Caco-2 (cell line): ENCODE data around the gene CAMK4. TPM values are rescaled to one million over a fixed set of nuclear protein-coding genes. Genes with fewer than 3 reads are reported as not detected.

ENCODE experiments used
- BruUV-seq: library from RNA; stranded (reverse); fragments of 400-500 nt; replicated peaks from 2 replicates; lab custom pipeline; 2021; lab: Mats Ljungman, UMichigan
- CTCF ChIA-PET: fragments of 300-600 bp; sonication (Branson Sonifier 250); formaldehyde crosslinking; loops from one replicate; lab custom pipeline; 2022; ENCODE audit warnings: antibody characterized with exemption; lab: Charles Lee
- POLR2A ChIA-PET: fragments of 300-600 bp; sonication (Branson Sonifier 250); formaldehyde crosslinking; loops from one replicate; lab custom pipeline; 2022; ENCODE audit warnings: antibody characterized with exemption; lab: Charles Lee
- DNase-seq, 2 experiments: peaks; one replicate each; pipeline versions ENCODE4 v3.0.0 to v3.0.0-alpha.2; 2020 to 2022
- H3K27me3 ChIP-seq: replicated peaks from 2 replicates; pipeline ENCODE4 v1.6.0; 2011; ENCODE audit warnings: low read length; ENCODE audit not compliant: control insufficient read depth, insufficient read depth
- H3K36me3 ChIP-seq: 2 replicates; pipeline ENCODE4 v1.5.1; 2011; ENCODE audit warnings: low read length; ENCODE audit not compliant: control insufficient read depth, insufficient read depth
- H3K4me1 ChIP-seq: fragments of 250-450 bp; sonication (Bioruptor Pico); 2 replicates; pipeline ENCODE4 v1.5.1; 2020; ENCODE audit warnings: mild to moderate bottlenecking
- H3K4me3 ChIP-seq: 2 replicates; pipeline ENCODE4 v1.5.1; 2011; ENCODE audit warnings: low read depth, mild to moderate bottlenecking, control low read depth, low read length
- H3K9me3 ChIP-seq: fragments of 250-450 bp; sonication (Bioruptor Pico); 2 replicates; pipeline ENCODE4 v1.5.1; 2020; ENCODE audit warnings: mild to moderate bottlenecking, moderate library complexity
- H3K27ac Mint-ChIP-seq: one replicate; pipeline ENCODE4 v1.8.0; 2022; ENCODE audit warnings: mixed read lengths; ENCODE audit not compliant: unreplicated experiment
- H3K27me3 Mint-ChIP-seq: one replicate; pipeline ENCODE4 v1.8.0; 2022; ENCODE audit warnings: mixed read lengths; ENCODE audit not compliant: insufficient read depth, unreplicated experiment
- H3K36me3 Mint-ChIP-seq: one replicate; pipeline ENCODE4 v1.8.0; 2022; ENCODE audit warnings: mild to moderate bottlenecking, mixed read lengths; ENCODE audit not compliant: insufficient read depth, unreplicated experiment
- H3K4me1 Mint-ChIP-seq: one replicate; pipeline ENCODE4 v1.8.0; 2022; ENCODE audit warnings: low read depth, mixed read lengths; ENCODE audit not compliant: unreplicated experiment
- H3K4me3 Mint-ChIP-seq: one replicate; pipeline ENCODE4 v1.8.0; 2022; ENCODE audit warnings: mild to moderate bottlenecking, moderate library complexity, mixed read lengths; ENCODE audit not compliant: unreplicated experiment
- H3K9me3 Mint-ChIP-seq: one replicate; pipeline ENCODE4 v1.8.0; 2022; ENCODE audit warnings: mixed read lengths; ENCODE audit not compliant: unreplicated experiment
- CTCF ChIP-seq, 2 experiments: fragments of 200-600 bp in 1 of 2; IDR thresholded peaks; 1 replicate in 1 of 2; 2 replicates in 1 of 2; pipeline versions ENCODE4 v1.5.1 to v1.8.0; 2011 to 2022; ENCODE audit warnings: antibody characterized with exemption in 1 of 2, control low read depth in 1 of 2, inconsistent platforms in 1 of 2, low read depth in 1 of 2, low read length in 1 of 2, mild to moderate bottlenecking in 1 of 2, moderate library complexity in 1 of 2; ENCODE audit not compliant: insufficient read depth in 1 of 2, severe bottlenecking in 1 of 2, unreplicated experiment in 1 of 2
- intact Hi-C: fragments of 100-400 bp; cut with micrococcal nuclease; formaldehyde crosslinking; loops from one replicate; pipeline ENCODE4 v1.10.0; 2022; ENCODE audit not compliant: unreplicated experiment
- total RNA-seq: library from RNA; stranded (reverse); gene quantifications from 2 replicates; pipeline ENCODE4 v1.2.3, GENCODE V29; 2022

The CAMK4 gene
- total RNA-seq, 1 experiment from 2014 or later: not detected

DNA sequence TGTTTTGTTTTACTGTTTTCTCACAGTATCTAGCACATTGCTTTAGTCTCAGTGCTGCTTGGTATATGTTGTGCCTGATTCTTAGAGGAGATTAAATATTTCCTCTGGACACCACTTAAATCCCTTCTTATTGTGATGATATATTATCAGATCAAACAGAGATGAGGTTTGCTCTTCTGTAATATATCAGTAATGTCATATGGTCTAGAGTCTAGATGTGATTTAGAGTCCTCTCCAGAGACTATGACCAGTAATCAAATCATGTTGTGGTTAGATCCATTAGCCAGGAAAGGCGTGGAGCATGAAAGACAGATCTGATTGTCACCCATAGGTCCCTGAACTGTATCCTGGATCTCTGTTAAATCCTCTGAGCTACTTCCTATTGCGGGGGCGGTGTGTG lies 24.4 kb downstream of the CAMK4 start:
- Histone ChIP-seq H3K4me1 (no peaks in the 10 kb centered on the region), H3K27me3 (no peaks in the 10 kb centered on the region), H3K9me3 (no peaks in the 10 kb centered on the region), H3K4me3 (no peak overlapping the region), H3K36me3 (no peaks in the 10 kb centered on the region)
- no peak for DNase-seq
- peaks cover 12% of the 10 kb centered on the region for H3K27me3 Mint-ChIP-seq
- no peaks in the 10 kb centered on the region for H3K9me3 Mint-ChIP-seq
- no peak overlapping the region for H3K4me3 Mint-ChIP-seq
- H3K36me3 Mint-ChIP-seq: no peaks in the 10 kb centered on the region
- no TSS peak for BruUV-seq
- intact Hi-C loops: no loop called here
- ChIA-PET POLR2A (no interaction called here), CTCF (no interaction called here)
- H3K4me1 Mint-ChIP-seq: no peaks in the 10 kb centered on the region
- no peak overlapping the region for H3K27ac Mint-ChIP-seq
- no peak for TF ChIP-seq CTCF (IDR thresholded peaks at IDR 0.05; ENCODE audit: insufficient read depth in 1 of 2, low read depth in 1 of 2, low read length in 1 of 2, severe bottlenecking in 1 of 2, unreplicated experiment in 1 of 2)

DNA sequence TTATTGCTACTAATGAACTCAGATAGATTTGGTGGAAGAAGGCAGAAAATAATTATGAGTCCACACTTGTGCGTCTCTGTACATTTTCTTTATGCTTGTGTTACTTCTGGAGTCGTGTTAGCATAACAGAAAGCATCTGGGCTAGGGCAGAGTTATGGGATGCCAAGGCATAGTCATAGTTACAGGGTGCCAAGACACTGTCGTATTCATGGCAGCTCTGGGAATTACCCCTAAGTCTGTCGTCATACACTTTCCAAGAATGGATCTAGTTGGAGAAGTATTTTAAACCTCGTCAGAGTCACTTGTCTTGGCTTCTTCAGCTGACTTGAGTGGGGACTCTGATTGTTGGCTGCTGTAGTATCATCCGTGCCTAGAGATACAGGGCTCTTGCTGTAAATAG lies 27.7 kb downstream of the CAMK4 start:
- ChIA-PET POLR2A (no interaction called here), CTCF (no interaction called here)
- Mint-ChIP-seq H3K27ac (no peak overlapping the region), H3K27me3 (peaks cover 10% of the 10 kb centered on the region), H3K4me3 (no peak overlapping the region), H3K9me3 (no peaks in the 10 kb centered on the region), H3K4me1 (no peaks in the 10 kb centered on the region), H3K36me3 (no peaks in the 10 kb centered on the region)
- DNase-seq: no peak
- intact Hi-C loops: no loop called here
- no peaks in the 10 kb centered on the region for H3K9me3 ChIP-seq
- H3K4me3 ChIP-seq: no peak overlapping the region
- no peaks in the 10 kb centered on the region for H3K27me3 ChIP-seq
- no TSS peak for BruUV-seq
- TF ChIP-seq CTCF (IDR thresholded peaks at IDR 0.05; ENCODE audit: insufficient read depth in 1 of 2, low read depth in 1 of 2, low read length in 1 of 2, severe bottlenecking in 1 of 2, unreplicated experiment in 1 of 2): no peak
- H3K4me1 ChIP-seq: no peaks in the 10 kb centered on the region
- no peaks in the 10 kb centered on the region for H3K36me3 ChIP-seq

GRCh38 chr5:111252799-111253545 lies 28.8 kb downstream of the CAMK4 start:
- H3K9me3 Mint-ChIP-seq: no peaks in the 10 kb centered on the region
- DNase-seq: no peak
- H3K27ac Mint-ChIP-seq: no peak overlapping the region
- no peaks in the 10 kb centered on the region for H3K36me3 ChIP-seq
- ChIA-PET POLR2A (no interaction called here), CTCF (no interaction called here)
- H3K9me3 ChIP-seq: no peaks in the 10 kb centered on the region
- H3K4me1 ChIP-seq: no peaks in the 10 kb centered on the region
- no peaks in the 10 kb centered on the region for H3K27me3 ChIP-seq
- H3K36me3 Mint-ChIP-seq: no peaks in the 10 kb centered on the region
- TF ChIP-seq CTCF (IDR thresholded peaks at IDR 0.05; ENCODE audit: insufficient read depth in 1 of 2, low read depth in 1 of 2, low read length in 1 of 2, severe bottlenecking in 1 of 2, unreplicated experiment in 1 of 2): no peak
- H3K27me3 Mint-ChIP-seq: peaks cover 10% of the 10 kb centered on the region
- no TSS peak for BruUV-seq
- no peak overlapping the region for H3K4me3 ChIP-seq
- no peaks in the 10 kb centered on the region for H3K4me1 Mint-ChIP-seq
- intact Hi-C loops: no loop called here
- no peak overlapping the region for H3K4me3 Mint-ChIP-seq
